HG03442 (cell line): ENCODE results near the gene VSIG10L2.

Experiments
- ATAC-seq: cut with Tn5 transposase; IDR thresholded peaks from one replicate; pipeline ENCODE4 v1.9.1; 2021; ENCODE audit warnings: mild to moderate bottlenecking, moderate library complexity; ENCODE audit not compliant: unreplicated experiment

VSIG10L2 gene

GRCh38 chr11:125999234-125999880 is 53.5 kb downstream of the VSIG10L2 start:
- ATAC-seq, result no peak

DNA sequence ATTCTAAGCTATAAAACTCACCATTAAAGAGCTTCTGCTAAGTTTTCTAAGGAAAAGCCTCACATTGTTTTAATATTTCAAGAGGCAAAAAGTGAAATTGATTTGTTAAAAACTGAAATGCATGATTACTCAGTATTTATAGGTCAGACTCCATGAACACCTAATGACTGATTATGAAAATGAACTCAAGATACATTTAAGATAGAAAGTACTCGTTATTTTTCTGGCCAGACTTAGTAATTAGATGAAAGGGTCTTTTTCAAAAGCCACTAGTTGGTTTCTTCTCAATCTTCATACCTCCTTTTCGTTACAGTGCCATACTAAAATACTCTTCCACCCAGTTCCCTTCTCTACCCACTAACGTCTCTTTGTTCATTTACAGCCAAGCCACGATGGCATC is 56.3 kb downstream of the VSIG10L2 start:
- no peak for ATAC-seq
